B cell (primary cell): Measurements from ENCODE around the gene SLC15A4. TPM values are rescaled to one million over a fixed set of nuclear protein-coding genes. Genes with fewer than 3 reads are reported as not detected.

Source experiments
- ATAC-seq: fragments of 200-7000 bp; cut with Tn5 transposase; one replicate; pipeline ENCODE4 v1.10.0; 2021; ENCODE audit warnings: low read depth, mild to moderate bottlenecking, moderate number of reproducible peaks, moderate library complexity
- CTCF ChIA-PET: fragments of 350-600 bp; sonication (Branson Sonifier 250); formaldehyde crosslinking; loops from one replicate; lab custom pipeline; 2021; ENCODE audit warnings: antibody characterized with exemption, inconsistent platforms; lab: Charles Lee
- POLR2A ChIA-PET: fragments of 350-600 bp; sonication (Branson Sonifier 250); formaldehyde crosslinking; loops from one replicate; lab custom pipeline; 2021; ENCODE audit warnings: antibody characterized with exemption; lab: Charles Lee
- DNase-seq: peaks from one replicate; pipeline ENCODE4 v3.0.0; 2013
- H2AFZ ChIP-seq: 2 replicates; pipeline ENCODE4 v1.6.1; 2012; ENCODE audit warnings: mild to moderate bottlenecking, low read depth, low read length; ENCODE audit not compliant: insufficient read depth, poor library complexity, severe bottlenecking
- H3K27ac ChIP-seq, 2 donors: 1 replicate in 1 of 2; 2 replicates in 1 of 2; pipeline ENCODE4 v1.5.1; 2012 to 2013; ENCODE audit warnings: low read length in 2 of 2, mild to moderate bottlenecking in 2 of 2, moderate library complexity in 1 of 2
- H3K27me3 ChIP-seq, 4 experiments: fragments of 200-600 bp in 1 of 4; sonication (generic) in 1 of 4; replicated peaks in 1 of 4; 1 replicate in 2 of 4; 2 replicates in 2 of 4; pipeline versions ENCODE4 v1.6.1 to v1.7.0; 2013 to 2016; ENCODE audit warnings: low read length in 3 of 4, mild to moderate bottlenecking in 2 of 4, mixed read lengths in 1 of 4, moderate library complexity in 1 of 4; ENCODE audit not compliant: insufficient read depth in 4 of 4, control insufficient read depth in 3 of 4; ENCODE audit errors: control extremely low read depth in 1 of 4
- H3K36me3 ChIP-seq, 2 experiments: replicated peaks in 1 of 2; 1 replicate in 1 of 2; 2 replicates in 1 of 2; pipeline versions ENCODE4 v1.6.1 to v1.7.1; 2013; ENCODE audit warnings: low read length in 1 of 2; ENCODE audit not compliant: insufficient read depth in 2 of 2, control insufficient read depth in 1 of 2; ENCODE audit errors: control extremely low read depth in 1 of 2, extremely low read depth in 1 of 2
- H3K4me1 ChIP-seq, 2 donors: fragments of 200-600 bp in 1 of 2; sonication (generic) in 1 of 2; 1 replicate in 1 of 2; 2 replicates in 1 of 2; pipeline versions ENCODE4 v1.5.1 to v1.6.1; 2013 to 2017; ENCODE audit warnings: low read length in 2 of 2; ENCODE audit not compliant: control insufficient read depth in 2 of 2, insufficient read depth in 2 of 2
- H3K4me2 ChIP-seq: replicated peaks from 2 replicates; pipeline ENCODE3; 2012; ENCODE audit warnings: mild to moderate bottlenecking, low read depth, low read length; ENCODE audit not compliant: poor library complexity, severe bottlenecking
- H3K4me3 ChIP-seq, 5 experiments: fragments of 200-600 bp in 1 of 5; sonication (generic) in 1 of 5; 1 replicate in 3 of 5; 2 replicates in 2 of 5; pipeline versions ENCODE4 v1.5.1 to v1.7.0; 2011 to 2016; ENCODE audit warnings: low read length in 4 of 5, mild to moderate bottlenecking in 4 of 5, low read depth in 2 of 5, control low read depth in 1 of 5, moderate library complexity in 1 of 5; ENCODE audit not compliant: insufficient read depth in 1 of 5; ENCODE audit errors: control extremely low read depth in 1 of 5, extremely low read depth in 1 of 5
- H3K79me2 ChIP-seq: fragments of 200-600 bp; sonication (generic); one replicate; pipeline ENCODE4 v1.6.0; 2016; ENCODE audit warnings: low read length; ENCODE audit not compliant: control insufficient read depth, insufficient read depth
- H3K9ac ChIP-seq: fragments of 200-600 bp; sonication (generic); 2 replicates; pipeline ENCODE4 v1.6.1; 2017; ENCODE audit warnings: mild to moderate bottlenecking, low read length, moderate library complexity
- H3K9me3 ChIP-seq, 3 donors: one replicate each; pipeline versions ENCODE4 v1.6.1 to v1.7.1; 2013; ENCODE audit warnings: low read length in 2 of 3; ENCODE audit not compliant: control insufficient read depth in 2 of 3, insufficient read depth in 1 of 3; ENCODE audit errors: control extremely low read depth in 1 of 3
- H4K20me1 ChIP-seq: 2 replicates; pipeline ENCODE4 v1.6.0; 2012; ENCODE audit warnings: mild to moderate bottlenecking, low read length; ENCODE audit not compliant: insufficient read depth, control insufficient read depth, poor library complexity, severe bottlenecking
- H3K27ac Mint-ChIP-seq: one replicate; pipeline ENCODE4 v1.8.0; 2021; ENCODE audit warnings: mixed read lengths
- H3K27me3 Mint-ChIP-seq: one replicate; pipeline ENCODE4 v1.8.0; 2021; ENCODE audit warnings: mixed read lengths
- H3K4me1 Mint-ChIP-seq: one replicate; pipeline ENCODE4 v1.8.0; 2021; ENCODE audit warnings: mixed read lengths
- H3K4me3 Mint-ChIP-seq: one replicate; pipeline ENCODE4 v1.8.0; 2021; ENCODE audit warnings: mixed read lengths
- H3K9me3 Mint-ChIP-seq: one replicate; pipeline ENCODE4 v1.8.0; 2022; ENCODE audit warnings: mixed read lengths; ENCODE audit not compliant: insufficient read depth
- CTCF ChIP-seq: fragments of 200-600 bp; IDR thresholded peaks from one replicate; pipeline ENCODE4 v1.8.0; 2022; ENCODE audit warnings: antibody characterized with exemption, mild to moderate bottlenecking
- EZH2 ChIP-seq: IDR thresholded peaks from 2 replicates; pipeline ENCODE4 v1.6.1; 2012; ENCODE audit warnings: borderline replicate concordance, low read depth, mild to moderate bottlenecking, moderate library complexity, low read length; ENCODE audit not compliant: insufficient read depth, poor library complexity, severe bottlenecking
- WGBS: methylation state at CpG from one replicate; pipeline ENCODE4 v1.1.5; 2013; ENCODE audit warnings: missing lambda C conversion rate; ENCODE audit not compliant: insufficient coverage; 5-methylcytosine and 5-hydroxymethylcytosine counted together
- intact Hi-C: fragments of 100-400 bp; cut with micrococcal nuclease; formaldehyde crosslinking; loops from one replicate; pipeline ENCODE4 v1.10.0; 2022
- polyA plus RNA-seq: library from polyadenylated mRNA; depleted of rRNA; stranded (reverse); fragments of >200 nt; gene quantifications from 2 replicates; pipeline ENCODE4 v1.2.3, GENCODE V29; 2012
- total RNA-seq, 2 donors: library from RNA; stranded (reverse); fragments of 120-200 nt in 1 of 2; gene quantifications; 1 replicate in 1 of 2; 2 replicates in 1 of 2; pipeline versions ENCODE4 v1.2.3 to v1.2.4, GENCODE V29; 2013 to 2022

The SLC15A4 gene
- total and polyA plus RNA-seq, 2 donors (not counting 1 experiment from before 2014, with no cell fraction given) = 48.9 to 67.2 TPM

GRCh38 chr12:128753438-128753837 lies 70.3 kb downstream of the SLC15A4 start:
- ChIA-PET CTCF (interaction anchor here (0.8 kb wide), 1 partner anchor 9 kb away, joined by 3 read pairs; no protein-coding TSS in a partner anchor), POLR2A (no interaction called here)
- no peaks in the 10 kb centered on the region for H4K20me1 ChIP-seq
- H3K4me2 ChIP-seq = no peak overlapping the region
- Mint-ChIP-seq H3K4me3 (no peak overlapping the region), H3K9me3 (no peaks in the 10 kb centered on the region), H3K4me1 (no peaks in the 10 kb centered on the region), H3K27me3 (peaks cover 13% of the 10 kb centered on the region), H3K27ac (no peak overlapping the region)
- no peaks in the 10 kb centered on the region for H3K79me2 ChIP-seq
- no peak overlapping the region for H3K27ac ChIP-seq
- WGBS = 85% methylated on average over 2 of the region's 4 CpGs
- TF ChIP-seq CTCF (no peak), EZH2 (no peak)
- peaks cover 0 to 6% (median 0%) of the 10 kb centered on the region in 3 donors for H3K9me3 ChIP-seq
- no peak overlapping the region for H2AFZ ChIP-seq
- intact Hi-C loops = no loop called here
- ATAC-seq (no peak), DNase-seq (no peak)
- H3K4me3 ChIP-seq = no peak overlapping the region
- no peak overlapping the region for H3K9ac ChIP-seq
- H3K36me3 ChIP-seq = no peaks in the 10 kb centered on the region
- H3K4me1 ChIP-seq = no peaks in the 10 kb centered on the region
- H3K27me3 ChIP-seq = no peaks in the 10 kb centered on the region

DNA sequence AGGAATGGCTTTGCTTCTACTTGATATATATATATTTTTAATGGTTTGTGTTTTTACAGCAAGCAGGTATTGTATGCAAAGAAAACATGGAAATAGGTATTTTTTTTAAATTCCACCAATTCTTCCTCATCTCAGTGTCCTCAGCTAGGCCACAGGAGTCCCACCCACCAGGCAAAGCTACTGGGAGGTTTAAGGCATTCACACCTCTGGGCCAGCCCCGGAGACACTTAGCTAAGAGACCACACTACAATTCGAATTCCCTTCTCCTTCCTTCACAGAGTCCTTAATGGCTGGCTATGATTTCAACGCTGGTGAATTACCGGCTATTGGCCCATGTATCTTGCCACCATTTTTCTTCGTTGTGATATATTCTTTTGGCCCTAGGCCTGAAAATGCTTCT lies 71.4 kb downstream of the SLC15A4 start:
- Mint-ChIP-seq H3K27ac (no peak overlapping the region), H3K9me3 (no peaks in the 10 kb centered on the region), H3K4me3 (no peak overlapping the region), H3K4me1 (no peaks in the 10 kb centered on the region), H3K27me3 (peaks cover 16% of the 10 kb centered on the region)
- Histone ChIP-seq H3K79me2 (no peaks in the 10 kb centered on the region), H4K20me1 (no peaks in the 10 kb centered on the region), H2AFZ (no peak overlapping the region), H3K36me3 (no peaks in the 10 kb centered on the region), H3K4me1 (no peaks in the 10 kb centered on the region), H3K27me3 (no peaks in the 10 kb centered on the region), H3K9ac (no peak overlapping the region), H3K27ac (no peak overlapping the region), H3K4me2 (no peak overlapping the region), H3K9me3 (peaks cover 0 to 6% (median 0%) of the 10 kb centered on the region in 3 donors), H3K4me3 (no peak overlapping the region)
- TF ChIP-seq CTCF (no peak), EZH2 (no peak)
- ChIA-PET POLR2A (no interaction called here), CTCF (no interaction called here)
- no peak for DNase-seq
- 89% methylated on average over 5 of the region's 5 CpGs for WGBS
- intact Hi-C loops = no loop called here
- no peak for ATAC-seq
